Measurements from ENCODE around the gene MIPOL1.

The MIPOL1 gene

DNA sequence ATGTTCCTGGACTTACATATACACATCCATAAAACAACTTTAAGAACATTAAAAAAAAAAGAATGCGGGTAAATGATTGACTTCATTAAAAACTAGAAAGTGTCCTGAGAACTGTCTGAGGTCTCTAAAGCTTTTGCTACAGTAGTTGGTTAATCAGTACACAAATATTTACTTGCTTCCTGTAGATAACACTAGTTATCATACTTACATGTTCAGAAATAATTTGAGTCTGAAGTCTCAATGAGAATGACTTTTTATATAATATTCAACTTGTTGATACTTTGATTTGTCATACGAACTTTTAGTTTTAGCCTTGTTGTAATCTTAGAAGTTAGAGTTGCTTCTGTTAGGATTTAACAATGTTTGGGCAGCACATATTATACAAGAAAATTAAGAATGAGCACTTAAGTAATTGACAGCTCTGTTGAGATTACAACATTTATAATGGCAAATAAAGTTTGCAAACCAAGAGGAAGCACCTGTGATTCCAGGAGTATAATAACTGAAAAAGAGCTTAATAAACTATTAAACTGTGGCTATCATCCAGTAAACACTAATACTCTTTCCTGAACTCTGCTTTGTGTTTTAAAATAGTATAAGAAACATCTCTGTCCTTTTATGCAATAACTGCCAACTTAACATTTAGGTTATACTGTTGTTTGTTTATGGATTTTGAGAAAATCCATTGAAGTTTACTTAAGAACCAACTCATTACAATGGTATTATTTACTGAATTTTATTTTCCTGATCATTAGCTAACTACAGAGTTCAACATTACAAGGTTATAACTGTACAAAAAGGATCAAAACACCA, 131.7 kb downstream of the MIPOL1 start:
- H3K4me3 ChIP-seq (ENCODE audit: low read depth, low read length): no peak overlapping the region
- DNase-seq (ENCODE audit: low read depth): no peak
- TF ChIP-seq, protein P1, sequence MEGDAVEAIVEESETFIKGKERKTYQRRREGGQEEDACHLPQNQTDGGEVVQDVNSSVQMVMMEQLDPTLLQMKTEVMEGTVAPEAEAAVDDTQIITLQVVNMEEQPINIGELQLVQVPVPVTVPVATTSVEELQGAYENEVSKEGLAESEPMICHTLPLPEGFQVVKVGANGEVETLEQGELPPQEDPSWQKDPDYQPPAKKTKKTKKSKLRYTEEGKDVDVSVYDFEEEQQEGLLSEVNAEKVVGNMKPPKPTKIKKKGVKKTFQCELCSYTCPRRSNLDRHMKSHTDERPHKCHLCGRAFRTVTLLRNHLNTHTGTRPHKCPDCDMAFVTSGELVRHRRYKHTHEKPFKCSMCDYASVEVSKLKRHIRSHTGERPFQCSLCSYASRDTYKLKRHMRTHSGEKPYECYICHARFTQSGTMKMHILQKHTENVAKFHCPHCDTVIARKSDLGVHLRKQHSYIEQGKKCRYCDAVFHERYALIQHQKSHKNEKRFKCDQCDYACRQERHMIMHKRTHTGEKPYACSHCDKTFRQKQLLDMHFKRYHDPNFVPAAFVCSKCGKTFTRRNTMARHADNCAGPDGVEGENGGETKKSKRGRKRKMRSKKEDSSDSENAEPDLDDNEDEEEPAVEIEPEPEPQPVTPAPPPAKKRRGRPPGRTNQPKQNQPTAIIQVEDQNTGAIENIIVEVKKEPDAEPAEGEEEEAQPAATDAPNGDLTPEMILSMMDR (IDR thresholded peaks at IDR 0.05; ENCODE audit: low read depth, low read length, missing control alignments): no peak
- in situ Hi-C loops (cut with HindIII; ENCODE audit: low sequenced_read_pairs): no loop called here

DNA sequence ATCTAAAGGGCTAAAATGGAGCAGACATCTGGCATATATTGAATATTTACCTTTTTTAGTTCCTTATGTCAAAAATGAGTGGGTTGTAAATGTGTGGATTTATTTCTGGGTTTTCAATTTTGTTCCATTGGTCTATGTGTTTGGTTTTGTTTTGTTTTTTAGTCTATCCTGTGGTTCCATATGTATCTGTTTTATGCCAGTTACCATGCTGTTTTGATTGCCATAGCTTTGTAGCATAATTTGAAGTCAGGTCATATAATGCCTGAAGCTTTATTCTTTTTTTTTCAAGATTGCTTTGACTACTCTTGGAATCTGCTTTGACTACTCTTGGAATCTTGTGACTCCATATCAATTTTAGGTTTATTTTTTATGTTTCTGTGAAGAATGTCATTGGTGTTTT, 133.2 kb downstream of the MIPOL1 start:
- no peak for DNase-seq (ENCODE audit: low read depth)
- TF ChIP-seq, protein P1 (IDR thresholded peaks at IDR 0.05; ENCODE audit: low read depth, low read length, missing control alignments): no peak
- in situ Hi-C loops (cut with HindIII; ENCODE audit: low sequenced_read_pairs): no loop called here
- no peak overlapping the region for H3K4me3 ChIP-seq (ENCODE audit: low read depth, low read length)

DNA sequence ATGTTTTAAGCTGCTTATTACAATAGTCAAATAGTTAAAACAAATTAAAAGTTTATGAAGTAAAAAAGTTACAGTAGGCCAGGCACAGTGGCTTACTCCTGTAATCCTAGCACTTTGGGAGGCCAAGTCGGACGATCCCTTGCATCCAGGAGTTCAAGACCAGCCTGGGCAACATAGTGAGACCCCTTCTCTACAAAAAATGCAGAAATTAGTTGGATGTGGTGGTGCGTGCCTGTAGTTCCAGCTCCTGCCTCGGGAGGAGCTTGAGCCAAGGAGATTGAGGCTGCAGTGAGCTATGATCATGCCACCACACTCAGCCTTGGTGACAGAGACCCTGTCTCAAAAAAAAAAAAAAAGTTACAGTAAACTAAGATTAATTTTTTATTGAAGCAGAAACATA, 142.6 kb downstream of the MIPOL1 start:
- DNase-seq (ENCODE audit: low read depth): no peak
- H3K4me3 ChIP-seq (ENCODE audit: low read depth, low read length): no peak overlapping the region
- in situ Hi-C loops (cut with HindIII; ENCODE audit: low sequenced_read_pairs): no loop called here
- TF ChIP-seq, protein P1 (IDR thresholded peaks at IDR 0.05; ENCODE audit: low read depth, low read length, missing control alignments): no peak

DNA sequence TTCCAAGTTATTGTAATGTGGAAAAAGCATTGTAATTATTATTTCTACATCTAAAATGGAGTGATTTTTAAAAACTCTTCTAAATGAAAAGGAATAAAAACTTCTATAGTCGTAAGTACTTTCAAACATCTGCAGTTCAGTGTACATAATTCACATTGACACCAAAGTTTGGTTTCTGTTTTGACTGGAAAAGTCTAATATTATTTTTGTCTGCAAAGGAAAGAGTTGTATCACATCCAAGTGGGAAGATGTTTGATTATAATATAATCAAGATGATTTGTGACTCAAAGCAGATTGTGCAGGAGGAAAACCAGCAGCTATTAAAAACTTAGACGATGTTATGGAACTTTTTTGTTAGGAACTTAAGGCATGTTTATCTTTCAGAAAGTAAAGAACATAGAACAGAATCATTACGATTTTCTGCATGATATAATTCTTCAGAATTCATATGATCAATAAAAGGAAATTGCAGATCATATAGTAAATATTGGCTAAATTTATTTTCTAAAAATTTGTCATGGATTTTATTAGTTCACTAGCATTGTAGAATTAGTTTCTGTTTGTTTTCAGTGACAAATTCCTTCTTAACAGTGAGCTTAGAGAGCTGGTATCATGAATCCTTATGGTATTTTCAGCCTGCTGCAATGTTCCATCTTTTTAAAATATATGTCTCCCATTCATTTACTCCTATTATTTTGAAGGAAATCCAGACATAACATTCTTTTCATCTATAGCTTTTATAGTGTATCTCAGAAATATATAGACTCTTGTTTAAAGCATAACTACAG, 145.8 kb downstream of the MIPOL1 start:
- no peak overlapping the region for H3K4me3 ChIP-seq (ENCODE audit: low read depth, low read length)
- TF ChIP-seq, protein P1 (IDR thresholded peaks at IDR 0.05; ENCODE audit: low read depth, low read length, missing control alignments): no peak
- DNase-seq (ENCODE audit: low read depth): no peak
- in situ Hi-C loops (cut with HindIII; ENCODE audit: low sequenced_read_pairs): no loop called here

DNA sequence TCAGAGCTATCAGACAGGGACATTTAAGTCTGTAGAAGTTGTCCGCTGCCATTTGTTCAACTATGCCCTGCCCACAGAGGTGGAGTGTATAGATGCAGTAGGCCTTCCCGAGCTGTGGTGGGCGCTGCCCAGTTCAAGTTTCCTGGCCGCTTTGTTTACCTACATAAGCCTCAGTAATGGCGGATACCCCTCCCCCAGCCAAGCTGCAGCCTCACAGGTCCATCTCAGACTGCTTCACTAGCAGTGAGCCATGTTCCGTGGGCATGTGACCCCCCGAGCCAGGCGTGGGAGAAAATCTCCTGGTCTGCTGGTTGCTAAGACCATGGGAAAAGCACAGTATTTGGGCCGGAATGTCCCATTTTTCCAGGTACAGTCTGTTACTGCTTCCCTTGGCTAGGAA, 165.9 kb downstream of the MIPOL1 start:
- in situ Hi-C loops (cut with HindIII; ENCODE audit: low sequenced_read_pairs): no loop called here
- TF ChIP-seq, protein P1 (IDR thresholded peaks at IDR 0.05; ENCODE audit: low read depth, low read length, missing control alignments): no peak
- H3K4me3 ChIP-seq (ENCODE audit: low read depth, low read length): no peak overlapping the region
- no peak for DNase-seq (ENCODE audit: low read depth)

DNA sequence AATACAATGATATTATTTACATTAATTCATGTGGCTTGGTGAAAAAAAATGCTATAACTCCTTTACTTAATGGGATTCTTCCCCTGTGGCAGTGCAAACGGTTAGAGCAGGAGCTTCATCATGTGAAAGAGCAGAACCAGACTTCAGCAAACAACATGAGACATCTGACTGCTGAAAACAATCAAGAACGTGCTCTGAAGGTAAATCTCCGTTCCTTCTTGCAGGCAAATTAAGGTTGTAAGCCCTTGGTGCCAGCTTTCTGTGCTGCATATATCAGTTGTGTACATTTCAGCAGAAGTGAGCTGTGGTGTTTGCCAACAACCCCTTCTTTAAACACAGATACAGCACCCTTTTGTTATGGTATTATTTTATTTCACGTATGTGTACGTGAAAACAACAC, 171.7 kb downstream of the MIPOL1 start:
- no peak for DNase-seq (ENCODE audit: low read depth)
- in situ Hi-C loops (cut with HindIII; ENCODE audit: low sequenced_read_pairs): no loop called here
- H3K4me3 ChIP-seq (ENCODE audit: low read depth, low read length): no peak overlapping the region
- TF ChIP-seq, protein P1 (IDR thresholded peaks at IDR 0.05; ENCODE audit: low read depth, low read length, missing control alignments): no peak
